SK-N-SH (cell line): ENCODE measurements around the gene BLVRA. TPM values are rescaled to one million over a fixed set of nuclear protein-coding genes. Genes with fewer than 3 reads are reported as not detected.

ENCODE experiments used
- CHD2 ChIP-seq: fragments of 150-350 bp; IDR thresholded peaks from 2 replicates; pipeline ENCODE4 v1.6.1; 2018; ENCODE audit warnings: low read length; ENCODE audit not compliant: partially characterized antibody
- CTCF ChIP-seq: fragments of 200-600 bp; sonication (generic); IDR thresholded peaks from 2 replicates; pipeline ENCODE4 v1.6.1; 2017; ENCODE audit warnings: antibody characterized with exemption, mild to moderate bottlenecking, moderate library complexity
- ELF1 ChIP-seq: IDR thresholded peaks from 2 replicates; pipeline ENCODE4 v1.4.0; 2012
- EP300 ChIP-seq, 2 experiments: IDR thresholded peaks; 2 replicates each; pipeline versions ENCODE4 v1.4.0 to v1.6.1; 2012; ENCODE audit warnings: borderline replicate concordance in 1 of 2, low read depth in 1 of 2, low read length in 1 of 2
- EZH2phosphoT487 ChIP-seq: fragments of 200-600 bp; sonication (generic); IDR thresholded peaks from 2 replicates; pipeline ENCODE4 v1.6.1; 2017; ENCODE audit warnings: low read depth, mixed run types, mild to moderate bottlenecking, antibody characterized with exemption, moderate library complexity, borderline replicate concordance
- FOSL2 ChIP-seq: IDR thresholded peaks from 2 replicates; pipeline ENCODE4 v1.4.0; 2012; ENCODE audit warnings: low read depth, mild to moderate bottlenecking, moderate library complexity, borderline replicate concordance
- FOXJ3 ChIP-seq: sonication (generic); formaldehyde crosslinking; IDR thresholded peaks from 2 replicates; pipeline ENCODE4 v1.5.1; 2020; ENCODE audit warnings: mild to moderate bottlenecking, missing genetic modification reagents
- FOXM1 ChIP-seq: IDR thresholded peaks from 2 replicates; pipeline ENCODE4 v1.4.0; 2012; ENCODE audit warnings: low read depth, mild to moderate bottlenecking
- GABPA ChIP-seq: IDR thresholded peaks from 2 replicates; pipeline ENCODE4 v1.4.0; 2012; ENCODE audit warnings: low read depth, mild to moderate bottlenecking
- GATA2 ChIP-seq: sonication (generic); formaldehyde crosslinking; IDR thresholded peaks from 2 replicates; pipeline ENCODE4 v1.5.0; 2020; ENCODE audit warnings: mild to moderate bottlenecking, missing genetic modification reagents
- MAX ChIP-seq: IDR thresholded peaks from 2 replicates; pipeline ENCODE4 v1.4.0; 2012; ENCODE audit warnings: low read depth
- MEF2A ChIP-seq: IDR thresholded peaks from 2 replicates; pipeline ENCODE4 v1.4.0; 2012; ENCODE audit warnings: low read depth, borderline replicate concordance
- NFIC ChIP-seq: IDR thresholded peaks from 2 replicates; pipeline ENCODE4 v1.4.0; 2012; ENCODE audit warnings: borderline replicate concordance
- PBX3 ChIP-seq: IDR thresholded peaks from 2 replicates; pipeline ENCODE4; 2012
- POLR2AphosphoS5 ChIP-seq: IDR thresholded peaks from 2 replicates; pipeline ENCODE4 v1.6.1; 2012; ENCODE audit warnings: low read depth, low read length
- RAD21 ChIP-seq: IDR thresholded peaks from 2 replicates; pipeline ENCODE4 v1.6.1; 2012; ENCODE audit warnings: mild to moderate bottlenecking, low read length
- RCOR1 ChIP-seq: fragments of 150-350 bp; IDR thresholded peaks from 2 replicates; pipeline ENCODE4 v1.6.1; 2017; ENCODE audit warnings: antibody characterized with exemption, low read length
- RFX5 ChIP-seq: IDR thresholded peaks from 2 replicates; pipeline ENCODE4 v1.6.1; 2012; ENCODE audit warnings: mild to moderate bottlenecking, improper control_type of control experiment, low read length
- RXRA ChIP-seq: IDR thresholded peaks from 2 replicates; pipeline ENCODE4 v1.4.0; 2012; ENCODE audit warnings: low read depth, mild to moderate bottlenecking, borderline replicate concordance
- SMC3 ChIP-seq: IDR thresholded peaks from 2 replicates; pipeline ENCODE4 v1.6.1; 2012; ENCODE audit warnings: low read depth, low read length, improper control_type of control experiment
- TAF1 ChIP-seq: IDR thresholded peaks from 2 replicates; pipeline ENCODE4 v1.6.1; 2012; ENCODE audit warnings: low read depth, mild to moderate bottlenecking, low read length, moderate library complexity, borderline replicate concordance
- TEAD4 ChIP-seq: IDR thresholded peaks from 2 replicates; pipeline ENCODE4 v1.4.0; 2012; ENCODE audit warnings: mild to moderate bottlenecking, borderline replicate concordance; ENCODE audit not compliant: insufficient read depth
- USF1 ChIP-seq: IDR thresholded peaks from 2 replicates; pipeline ENCODE4 v1.4.0; 2012; ENCODE audit warnings: low read depth, borderline replicate concordance
- YY1 ChIP-seq: IDR thresholded peaks from 2 replicates; pipeline ENCODE4 v1.4.0; 2012; ENCODE audit warnings: low read depth, mild to moderate bottlenecking
- ZBTB33 ChIP-seq: IDR thresholded peaks from 2 replicates; pipeline ENCODE4 v1.4.0; 2012; ENCODE audit warnings: low read depth, borderline replicate concordance
- polyA plus RNA-seq, 3 experiments: library from polyadenylated mRNA; depleted of rRNA; stranded (reverse); fragments of >200 nt; gene quantifications; 2 replicates each; pipeline ENCODE4 v1.2.3, GENCODE V29; 2012

BLVRA gene
- polyA plus RNA-seq, 1 of the 3 experiments (the other 2 are of a cell fraction) = 123 TPM

- TF ChIP-seq MEF2A (no peak; the same call in 1 of the 2 replicates), GABPA (peak; percentile 91), FOXM1 (no peak), GATA2 (CRISPR knock-in tag) (no peak), SMC3 (no peak), TEAD4 (peak; percentile 9; the same call in 1 of the 2 replicates), ZBTB33 (no peak), CHD2 (peak; percentile 78), YY1 (no peak), ELF1 (peak; percentile 72), FOXJ3 (CRISPR knock-in tag) (no peak), MAX (peak; percentile 94), NFIC (no peak), RAD21 (no peak), TAF1 (peak; percentile 99), USF1 (peak; percentile 27; the same call in 1 of the 2 replicates), POLR2AphosphoS5 (peak; percentile 96), RXRA (no peak), RFX5 (no peak), RCOR1 (peak; percentile 59; the same call in 1 of the 2 replicates), EZH2phosphoT487 (no peak), CTCF (peak; percentile 19; the same call in 1 of the 2 replicates), FOSL2 (no peak), EP300 (IDR thresholded peaks at IDR 0.05; ENCODE audit: borderline replicate concordance in 1 of 2, low read depth in 1 of 2, low read length in 1 of 2) (no peak; a peak in 1 of 4 replicates), PBX3 (0 out of 2 replicates have a peak, but pooled peaks have one; percentile 17)
Measured at GRCh38 chr7:43729214-43729923, 29.1 kb upstream of the BLVRA start, which contains the start of gene COA1 (continued).
